Karpas-422 (cell line): ENCODE data around the gene ACSL1. TPM values are rescaled to one million over a fixed set of nuclear protein-coding genes. Genes with fewer than 3 reads are reported as not detected.

Experiments
- DNase-seq: peaks from one replicate; pipeline ENCODE4 v3.0.0-alpha.2; 2015
- H2AFZ ChIP-seq: fragments of 200-600 bp; sonication (generic); 2 replicates; pipeline ENCODE4 v1.6.1; 2014; ENCODE audit warnings: antibody characterized with exemption, low read length, mixed read lengths
- H3K27ac ChIP-seq: fragments of 200-600 bp; sonication (generic); 2 replicates; pipeline ENCODE4 v1.5.1; 2014; ENCODE audit warnings: mild to moderate bottlenecking, low read length, moderate library complexity
- H3K27me3 ChIP-seq: fragments of 200-600 bp; sonication (generic); 2 replicates; pipeline ENCODE4 v1.6.1; 2014; ENCODE audit warnings: low read length, mixed read lengths
- H3K36me3 ChIP-seq: fragments of 200-600 bp; sonication (generic); 2 replicates; pipeline ENCODE4 v1.6.1; 2014; ENCODE audit warnings: low read length, mixed read lengths; ENCODE audit not compliant: insufficient read depth
- H3K4me1 ChIP-seq: fragments of 200-600 bp; sonication (generic); 2 replicates; pipeline ENCODE4 v1.6.1; 2014; ENCODE audit warnings: mild to moderate bottlenecking, low read length, mixed read lengths
- H3K4me2 ChIP-seq: fragments of 200-600 bp; sonication (generic); 2 replicates; pipeline ENCODE4 v1.6.1; 2014; ENCODE audit warnings: low read length, low read depth, mild to moderate bottlenecking; ENCODE audit not compliant: poor library complexity, severe bottlenecking
- H3K4me3 ChIP-seq: fragments of 200-600 bp; sonication (generic); 2 replicates; pipeline ENCODE4 v1.5.1; 2014; ENCODE audit warnings: mild to moderate bottlenecking, antibody characterized with exemption, low read length, mixed read lengths
- H3K79me2 ChIP-seq: fragments of 200-600 bp; sonication (generic); 2 replicates; pipeline ENCODE4 v1.6.1; 2014; ENCODE audit warnings: mild to moderate bottlenecking, low read length, mixed read lengths
- H3K9ac ChIP-seq: fragments of 200-600 bp; sonication (generic); 2 replicates; pipeline ENCODE4 v1.6.0; 2014; ENCODE audit warnings: low read length
- H3K9me2 ChIP-seq: fragments of 200-600 bp; sonication (generic), shearing (Covaris generic); replicated peaks from 2 replicates; pipeline ENCODE4 v1.6.0; 2014; ENCODE audit warnings: mild to moderate bottlenecking, low read length, moderate library complexity; ENCODE audit not compliant: insufficient read depth
- H3K9me3 ChIP-seq: fragments of 300-700, 200-600 bp; sonication (generic); 2 replicates; pipeline ENCODE4 v1.6.1; 2014; ENCODE audit warnings: low read length, mixed read lengths
- H4K20me1 ChIP-seq: fragments of 200-600 bp; sonication (generic); 2 replicates; pipeline ENCODE4 v1.6.1; 2014; ENCODE audit warnings: mild to moderate bottlenecking, antibody characterized with exemption, low read length, low read depth; ENCODE audit not compliant: insufficient read depth
- total RNA-seq: library from RNA; depleted of rRNA; stranded (reverse); fragments of >200 nt; shearing (Covaris generic); gene quantifications from 2 replicates; pipeline ENCODE4 v1.2.3, GENCODE V29; 2014; ENCODE audit warnings: low replicate concordance

ACSL1 gene
- total RNA-seq, 1 experiment from 2014 or later = 3.1 TPM

GRCh38 chr4:184769141-184769765, 56.5 kb downstream of the ACSL1 start:
- Histone ChIP-seq H3K9me3 (no peaks in the 10 kb centered on the region), H3K9ac (no peak overlapping the region), H3K4me1 (no peaks in the 10 kb centered on the region), H3K9me2 (no peaks in the 10 kb centered on the region), H3K79me2 (no peaks in the 10 kb centered on the region), H3K36me3 (no peaks in the 10 kb centered on the region), H3K4me3 (no peak overlapping the region), H4K20me1 (no peaks in the 10 kb centered on the region), H2AFZ (no peak overlapping the region), H3K27ac (no peak overlapping the region), H3K27me3 (no peaks in the 10 kb centered on the region), H3K4me2 (no peak overlapping the region)
- no peak for DNase-seq

GRCh38 chr4:184768296-184768695, 57.5 kb downstream of the ACSL1 start:
- Histone ChIP-seq H3K27me3 (no peaks in the 10 kb centered on the region), H3K9me2 (no peaks in the 10 kb centered on the region), H3K9ac (no peak overlapping the region), H3K4me2 (no peak overlapping the region), H3K4me1 (no peaks in the 10 kb centered on the region), H3K27ac (no peak overlapping the region), H3K36me3 (no peaks in the 10 kb centered on the region), H4K20me1 (no peaks in the 10 kb centered on the region), H2AFZ (no peak overlapping the region), H3K4me3 (no peak overlapping the region), H3K9me3 (no peaks in the 10 kb centered on the region), H3K79me2 (no peaks in the 10 kb centered on the region)
- DNase-seq = no peak

- H3K4me1 ChIP-seq = no peaks in the 10 kb centered on the region
- no peak overlapping the region for H3K9ac ChIP-seq
- H3K79me2 ChIP-seq = no peaks in the 10 kb centered on the region
- H2AFZ ChIP-seq = no peak overlapping the region
- no peaks in the 10 kb centered on the region for H3K9me2 ChIP-seq
- H4K20me1 ChIP-seq = no peaks in the 10 kb centered on the region
- no peak overlapping the region for H3K4me2 ChIP-seq
- DNase-seq = no peak
- H3K27ac ChIP-seq = no peak overlapping the region
- no peaks in the 10 kb centered on the region for H3K9me3 ChIP-seq
- no peaks in the 10 kb centered on the region for H3K27me3 ChIP-seq
- H3K36me3 ChIP-seq = no peaks in the 10 kb centered on the region
- H3K4me3 ChIP-seq = no peak overlapping the region
These were observed 59.3 kb downstream of the ACSL1 start for GRCh38 chr4:184766446-184766845.

DNA sequence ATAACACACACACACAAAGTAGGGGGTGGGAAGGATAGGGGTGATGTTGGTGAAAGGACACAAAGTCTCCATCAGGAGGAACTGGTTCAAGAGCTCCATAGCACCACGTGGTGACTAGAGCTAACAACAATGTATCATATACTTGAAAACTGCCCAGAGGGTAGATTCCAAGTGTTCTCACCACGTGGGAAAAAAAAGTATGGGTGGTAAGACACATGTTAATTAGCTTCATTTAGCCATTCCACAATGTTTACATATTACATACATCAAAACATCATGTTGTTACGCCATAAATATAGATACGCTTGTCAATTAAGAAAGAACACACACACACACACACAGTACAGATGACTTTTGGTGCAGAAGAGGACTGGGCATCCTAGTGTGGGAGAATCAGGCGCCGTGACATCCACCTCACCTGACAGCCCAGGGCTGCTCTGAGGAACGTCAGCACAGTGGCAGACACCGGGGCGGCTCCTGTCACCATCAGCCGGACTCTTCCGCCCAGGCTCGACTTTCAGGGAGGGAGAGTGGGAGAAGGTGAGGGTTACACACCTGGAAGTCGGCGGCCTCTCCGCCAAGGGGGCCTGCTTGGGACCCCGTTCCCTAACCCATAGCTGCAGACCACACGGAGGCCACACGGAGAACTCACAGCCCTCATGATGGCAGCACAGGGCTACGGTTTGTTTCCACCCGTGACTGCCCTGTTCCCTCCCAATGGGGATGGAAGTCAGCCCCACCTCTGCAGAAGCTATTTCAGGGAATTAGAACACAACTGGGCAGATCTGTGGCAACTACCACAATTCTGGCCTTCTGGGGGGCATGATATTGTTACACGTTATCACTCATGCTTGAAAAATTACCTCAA, 60.1 kb downstream of the ACSL1 start:
- no peak overlapping the region for H3K9ac ChIP-seq
- H3K27me3 ChIP-seq = no peaks in the 10 kb centered on the region
- H3K36me3 ChIP-seq = no peaks in the 10 kb centered on the region
- no peak overlapping the region for H3K4me2 ChIP-seq
- H3K27ac ChIP-seq = no peak overlapping the region
- DNase-seq = no peak
- H2AFZ ChIP-seq = no peak overlapping the region
- no peaks in the 10 kb centered on the region for H4K20me1 ChIP-seq
- H3K79me2 ChIP-seq = no peaks in the 10 kb centered on the region
- H3K4me3 ChIP-seq = no peak overlapping the region
- H3K4me1 ChIP-seq = no peaks in the 10 kb centered on the region
- H3K9me2 ChIP-seq = no peaks in the 10 kb centered on the region
- H3K9me3 ChIP-seq = no peaks in the 10 kb centered on the region

DNA sequence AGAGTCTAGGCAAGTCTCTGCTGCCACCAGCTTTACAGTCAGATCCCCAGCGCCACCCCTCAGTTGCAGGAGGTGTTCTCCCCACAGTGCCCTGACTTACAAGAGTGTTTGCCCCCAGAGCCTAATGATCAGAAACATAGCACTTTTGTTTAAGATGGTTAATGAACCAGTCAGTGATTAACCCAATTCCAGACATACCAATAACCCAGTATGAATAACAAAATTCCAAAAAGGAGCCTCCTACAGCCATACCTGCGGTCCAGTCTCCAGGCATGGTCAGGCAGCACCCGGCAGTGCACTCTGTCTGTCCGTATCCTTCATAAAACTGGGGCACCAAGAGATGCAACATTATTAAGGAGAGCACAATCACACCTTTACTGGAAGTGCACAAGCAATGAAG, 61.2 kb downstream of the ACSL1 start:
- H4K20me1 ChIP-seq = no peaks in the 10 kb centered on the region
- no peaks in the 10 kb centered on the region for H3K36me3 ChIP-seq
- H3K27ac ChIP-seq = no peak overlapping the region
- H3K9me2 ChIP-seq = no peaks in the 10 kb centered on the region
- H3K79me2 ChIP-seq = no peaks in the 10 kb centered on the region
- no peaks in the 10 kb centered on the region for H3K9me3 ChIP-seq
- H3K4me3 ChIP-seq = no peak overlapping the region
- H3K4me2 ChIP-seq = no peak overlapping the region
- no peaks in the 10 kb centered on the region for H3K4me1 ChIP-seq
- no peak for DNase-seq
- H3K9ac ChIP-seq = no peak overlapping the region
- no peaks in the 10 kb centered on the region for H3K27me3 ChIP-seq
- no peak overlapping the region for H2AFZ ChIP-seq

- no peak overlapping the region for H3K27ac ChIP-seq
- no peaks in the 10 kb centered on the region for H3K4me1 ChIP-seq
- no peaks in the 10 kb centered on the region for H4K20me1 ChIP-seq
- DNase-seq = no peak
- H3K9ac ChIP-seq = no peak overlapping the region
- no peaks in the 10 kb centered on the region for H3K36me3 ChIP-seq
- no peak overlapping the region for H3K4me3 ChIP-seq
- no peaks in the 10 kb centered on the region for H3K9me3 ChIP-seq
- H3K79me2 ChIP-seq = no peaks in the 10 kb centered on the region
- H3K9me2 ChIP-seq = no peaks in the 10 kb centered on the region
- H3K27me3 ChIP-seq = no peaks in the 10 kb centered on the region
- no peak overlapping the region for H3K4me2 ChIP-seq
- H2AFZ ChIP-seq = no peak overlapping the region
These were observed 62.5 kb downstream of the ACSL1 start for GRCh38 chr4:184763150-184763780.

GRCh38 chr4:184762100-184762499, 63.7 kb downstream of the ACSL1 start:
- Histone ChIP-seq H3K9me2 (no peaks in the 10 kb centered on the region), H3K4me1 (no peaks in the 10 kb centered on the region), H3K9me3 (no peaks in the 10 kb centered on the region), H3K27me3 (no peaks in the 10 kb centered on the region), H4K20me1 (no peaks in the 10 kb centered on the region), H3K36me3 (no peaks in the 10 kb centered on the region), H3K9ac (no peak overlapping the region), H3K27ac (no peak overlapping the region), H2AFZ (no peak overlapping the region), H3K4me3 (no peak overlapping the region), H3K4me2 (no peak overlapping the region), H3K79me2 (no peaks in the 10 kb centered on the region)
- no peak for DNase-seq

GRCh38 chr4:184760681-184761080, 65.1 kb downstream of the ACSL1 start:
- H3K4me1 ChIP-seq = no peaks in the 10 kb centered on the region
- H3K9me3 ChIP-seq = no peaks in the 10 kb centered on the region
- H3K27me3 ChIP-seq = no peaks in the 10 kb centered on the region
- no peaks in the 10 kb centered on the region for H3K36me3 ChIP-seq
- no peaks in the 10 kb centered on the region for H3K9me2 ChIP-seq
- H3K4me3 ChIP-seq = no peak overlapping the region
- no peaks in the 10 kb centered on the region for H3K79me2 ChIP-seq
- H4K20me1 ChIP-seq = no peaks in the 10 kb centered on the region
- no peak overlapping the region for H3K4me2 ChIP-seq
- H2AFZ ChIP-seq = no peak overlapping the region
- no peak for DNase-seq
- H3K27ac ChIP-seq = no peak overlapping the region
- H3K9ac ChIP-seq = no peak overlapping the region
